Stimulated activated CD4-positive, alpha-beta T cell treated with anti-CD3 and anti-CD28 coated beads, Interleukin-2, amount 100 ng/mL, for 24 hours (primary cell): ENCODE data around the gene TNK2.
"Not testable (repeated sequence)": the region's sequence is repeated elsewhere in the genome, so short reads cannot be mapped to it uniquely, and the experiment has no call there.

Source experiments
- DNase-seq, 2 donors: peaks; one replicate each; pipeline ENCODE4 v3.0.0-alpha.2; 2020

TNK2 gene

GRCh38 chr3:195916291-195916690 is 7.9 kb upstream of the TNK2 start:
- DNase-seq: peak in 1 of 2 donors; percentile 12

GRCh38 chr3:195914648-195915473 is 6.5 kb upstream of the TNK2 start:
- peak; percentile 97 to 98 for DNase-seq

GRCh38 chr3:195914146-195914545 is 5.8 kb upstream of the TNK2 start:
- DNase-seq: peak in 1 of 2 donors; percentile 11

GRCh38 chr3:195913382-195913781 is 5.0 kb upstream of the TNK2 start:
- no peak for DNase-seq

GRCh38 chr3:195911946-195912270 is 3.6 kb upstream of the TNK2 start:
- DNase-seq: no peak

GRCh38 chr3:195911041-195911945 is 2.9 kb upstream of the TNK2 start:
- no peak for DNase-seq

- no peak for DNase-seq
These were observed 2.1 kb upstream of the TNK2 start for GRCh38 chr3:195910499-195910845.

- DNase-seq: peak; percentile 90 to 91
These were observed 1.5 kb upstream of the TNK2 start for GRCh38 chr3:195909644-195910498.

GRCh38 chr3:195908694-195909581 is 587 bp upstream of the TNK2 start:
- peak; percentile 38 to 39 for DNase-seq

- DNase-seq: no peak
These were observed 742 bp downstream of the TNK2 start for GRCh38 chr3:195907684-195907933.

- DNase-seq: peak; percentile 67 to 73
These were observed 1.3 kb downstream of the TNK2 start for GRCh38 chr3:195906865-195907683.

GRCh38 chr3:195905970-195906864 is 2.1 kb downstream of the TNK2 start:
- DNase-seq: no peak

GRCh38 chr3:195904368-195904767 is 4.0 kb downstream of the TNK2 start:
- DNase-seq: no peak

- DNase-seq: no peak
These were observed 4.4 kb downstream of the TNK2 start for GRCh38 chr3:195903950-195904290.

- not testable (repeated sequence) for DNase-seq
These were observed 5.7 kb downstream of the TNK2 start for GRCh38 chr3:195902634-195903033.

GRCh38 chr3:195901836-195902585 is 6.3 kb downstream of the TNK2 start:
- not testable (repeated sequence) for DNase-seq

GRCh38 chr3:195900436-195901355 is 7.7 kb downstream of the TNK2 start:
- peak; percentile 46 to 61 for DNase-seq

GRCh38 chr3:195899701-195900435 is 8.5 kb downstream of the TNK2 start:
- no peak for DNase-seq
